ENCODE measurements around the gene ZC3H11A.

DNA sequence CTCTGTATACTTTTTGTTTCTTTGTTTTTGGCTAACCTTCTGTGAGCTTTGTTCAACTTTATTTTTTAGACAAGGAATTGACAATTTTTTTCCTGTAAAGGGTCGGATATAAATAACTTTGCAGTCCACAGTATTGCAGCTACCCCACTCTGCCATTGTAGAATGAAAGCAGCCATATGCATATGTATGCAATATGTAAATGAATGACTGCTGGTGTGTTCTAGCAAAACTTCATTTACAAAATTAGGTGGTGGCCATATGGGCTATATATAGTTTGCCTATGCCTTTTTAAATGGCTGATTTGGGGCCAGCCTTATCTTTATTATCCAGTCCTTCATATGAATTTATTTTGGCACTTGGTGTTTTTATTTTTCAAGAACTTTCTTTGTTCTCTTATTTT, 48.0 kb downstream of the ZC3H11A start:
- no peak for TF ChIP-seq EZH2 (optimal IDR thresholded peaks at IDR 0.05; ENCODE audit: low read depth, low read length)
- TF ChIP-seq, protein P1, sequence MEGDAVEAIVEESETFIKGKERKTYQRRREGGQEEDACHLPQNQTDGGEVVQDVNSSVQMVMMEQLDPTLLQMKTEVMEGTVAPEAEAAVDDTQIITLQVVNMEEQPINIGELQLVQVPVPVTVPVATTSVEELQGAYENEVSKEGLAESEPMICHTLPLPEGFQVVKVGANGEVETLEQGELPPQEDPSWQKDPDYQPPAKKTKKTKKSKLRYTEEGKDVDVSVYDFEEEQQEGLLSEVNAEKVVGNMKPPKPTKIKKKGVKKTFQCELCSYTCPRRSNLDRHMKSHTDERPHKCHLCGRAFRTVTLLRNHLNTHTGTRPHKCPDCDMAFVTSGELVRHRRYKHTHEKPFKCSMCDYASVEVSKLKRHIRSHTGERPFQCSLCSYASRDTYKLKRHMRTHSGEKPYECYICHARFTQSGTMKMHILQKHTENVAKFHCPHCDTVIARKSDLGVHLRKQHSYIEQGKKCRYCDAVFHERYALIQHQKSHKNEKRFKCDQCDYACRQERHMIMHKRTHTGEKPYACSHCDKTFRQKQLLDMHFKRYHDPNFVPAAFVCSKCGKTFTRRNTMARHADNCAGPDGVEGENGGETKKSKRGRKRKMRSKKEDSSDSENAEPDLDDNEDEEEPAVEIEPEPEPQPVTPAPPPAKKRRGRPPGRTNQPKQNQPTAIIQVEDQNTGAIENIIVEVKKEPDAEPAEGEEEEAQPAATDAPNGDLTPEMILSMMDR (IDR thresholded peaks at IDR 0.05; ENCODE audit: low read length), result no peak
- no peak for TF ChIP-seq EZH2phosphoT487 (IDR thresholded peaks at IDR 0.05; ENCODE audit: low read length)
